ENCODE results near the gene CYP2W1. TPM values are rescaled to one million over a fixed set of nuclear protein-coding genes. Genes with fewer than 3 reads are reported as not detected.
A peak's percentile ranks its signal among the peaks of the same experiment; 100 is the strongest.

CYP2W1 gene
- total RNA-seq, 4 donors from 2014 or later: not detected

DNA sequence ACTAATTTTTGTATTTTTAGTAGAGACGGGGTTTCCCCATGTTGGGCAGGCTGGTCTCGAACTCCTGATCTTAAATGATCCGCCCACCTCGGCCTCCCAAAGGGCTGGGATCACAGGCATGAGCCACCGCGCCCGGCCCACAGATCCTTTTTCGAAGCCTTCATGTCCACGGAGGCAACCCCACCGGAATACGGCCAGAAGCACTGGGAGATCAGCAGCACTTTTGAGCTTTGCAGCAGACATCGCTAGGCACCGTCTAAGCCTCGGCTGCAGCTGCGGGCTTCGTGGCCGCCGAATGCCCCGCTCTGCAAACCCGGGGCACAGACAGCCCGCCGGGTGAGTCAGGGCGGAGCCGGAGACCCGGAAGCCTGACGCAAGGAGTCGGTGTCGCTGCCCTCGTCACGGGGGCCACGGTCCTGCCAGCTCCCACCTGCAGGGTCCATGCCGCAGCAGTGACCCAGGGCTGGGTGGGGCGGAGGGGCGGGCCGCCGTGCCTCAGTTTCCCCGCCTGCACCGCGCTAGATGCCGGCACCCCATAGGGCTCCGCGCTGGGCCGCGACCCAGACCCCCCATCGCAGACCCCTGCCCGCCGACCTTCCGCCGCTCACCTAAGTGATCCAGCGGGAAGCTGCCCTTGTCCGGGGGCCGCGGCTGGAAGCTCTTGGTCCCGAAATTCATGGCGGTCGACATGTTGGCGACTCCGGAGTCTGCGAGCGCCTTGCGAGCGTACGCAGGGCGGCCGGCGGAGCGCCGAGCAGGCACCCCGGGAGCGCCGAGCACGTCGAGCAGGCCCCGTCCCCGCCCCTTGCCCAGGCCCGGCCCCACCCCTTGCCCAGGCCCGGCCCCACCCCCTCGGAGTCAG, 7.9 kb upstream of the CYP2W1 start, which contains the start of gene COX19:
Gene COX19 (minus strand): TSS at position 730 of the 862 bp plus-strand sequence. CDS start 40 bp downstream, at position 690.
- TF ChIP-seq POLR2A (IDR thresholded peaks at IDR 0.05): peak; percentile 60 to 81
- TF ChIP-seq, protein P1, sequence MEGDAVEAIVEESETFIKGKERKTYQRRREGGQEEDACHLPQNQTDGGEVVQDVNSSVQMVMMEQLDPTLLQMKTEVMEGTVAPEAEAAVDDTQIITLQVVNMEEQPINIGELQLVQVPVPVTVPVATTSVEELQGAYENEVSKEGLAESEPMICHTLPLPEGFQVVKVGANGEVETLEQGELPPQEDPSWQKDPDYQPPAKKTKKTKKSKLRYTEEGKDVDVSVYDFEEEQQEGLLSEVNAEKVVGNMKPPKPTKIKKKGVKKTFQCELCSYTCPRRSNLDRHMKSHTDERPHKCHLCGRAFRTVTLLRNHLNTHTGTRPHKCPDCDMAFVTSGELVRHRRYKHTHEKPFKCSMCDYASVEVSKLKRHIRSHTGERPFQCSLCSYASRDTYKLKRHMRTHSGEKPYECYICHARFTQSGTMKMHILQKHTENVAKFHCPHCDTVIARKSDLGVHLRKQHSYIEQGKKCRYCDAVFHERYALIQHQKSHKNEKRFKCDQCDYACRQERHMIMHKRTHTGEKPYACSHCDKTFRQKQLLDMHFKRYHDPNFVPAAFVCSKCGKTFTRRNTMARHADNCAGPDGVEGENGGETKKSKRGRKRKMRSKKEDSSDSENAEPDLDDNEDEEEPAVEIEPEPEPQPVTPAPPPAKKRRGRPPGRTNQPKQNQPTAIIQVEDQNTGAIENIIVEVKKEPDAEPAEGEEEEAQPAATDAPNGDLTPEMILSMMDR (IDR thresholded peaks at IDR 0.05 in 4 of 5, conservative IDR thresholded peaks at IDR 0.05 in 1 of 5): no peak
- peak; percentile 77 to 83 for DNase-seq
- peaks cover 0 to 22% of the 10 kb centered on the region in 2 donors for H3K36me3 ChIP-seq
- H3K27ac ChIP-seq: peak within 1 kb of the TSS; percentile 92 to 98 (median 96)
- H3K9me3 ChIP-seq: no peaks in the 10 kb centered on the region
- in situ Hi-C loops (cut with MboI; ENCODE audit: low sequenced_read_pairs in 4 of 4) (loop anchor here in 2 of 4 donors (25.0 kb wide), 1 partner anchor 187 kb away; the partner anchor contains the start of gene ZFAND2A (in 2 of the 2)), intact Hi-C loops (cut with DNase I; ENCODE audit: low total_unique reads) (loop anchor here (1.0 to 5.0 kb wide), 2 partner anchors 52 to 187 kb away; partner anchors contain the start of gene ZFAND2A)
- ATAC-seq: peak; percentile 93 to 94
- H3K4me1 ChIP-seq: peaks cover 15 to 18% of the 10 kb centered on the region in 2 donors
- peak within 1 kb of the TSS; percentile 88 to 100 (median 96) for H3K4me3 ChIP-seq
- no peaks in the 10 kb centered on the region for H3K27me3 ChIP-seq

DNA sequence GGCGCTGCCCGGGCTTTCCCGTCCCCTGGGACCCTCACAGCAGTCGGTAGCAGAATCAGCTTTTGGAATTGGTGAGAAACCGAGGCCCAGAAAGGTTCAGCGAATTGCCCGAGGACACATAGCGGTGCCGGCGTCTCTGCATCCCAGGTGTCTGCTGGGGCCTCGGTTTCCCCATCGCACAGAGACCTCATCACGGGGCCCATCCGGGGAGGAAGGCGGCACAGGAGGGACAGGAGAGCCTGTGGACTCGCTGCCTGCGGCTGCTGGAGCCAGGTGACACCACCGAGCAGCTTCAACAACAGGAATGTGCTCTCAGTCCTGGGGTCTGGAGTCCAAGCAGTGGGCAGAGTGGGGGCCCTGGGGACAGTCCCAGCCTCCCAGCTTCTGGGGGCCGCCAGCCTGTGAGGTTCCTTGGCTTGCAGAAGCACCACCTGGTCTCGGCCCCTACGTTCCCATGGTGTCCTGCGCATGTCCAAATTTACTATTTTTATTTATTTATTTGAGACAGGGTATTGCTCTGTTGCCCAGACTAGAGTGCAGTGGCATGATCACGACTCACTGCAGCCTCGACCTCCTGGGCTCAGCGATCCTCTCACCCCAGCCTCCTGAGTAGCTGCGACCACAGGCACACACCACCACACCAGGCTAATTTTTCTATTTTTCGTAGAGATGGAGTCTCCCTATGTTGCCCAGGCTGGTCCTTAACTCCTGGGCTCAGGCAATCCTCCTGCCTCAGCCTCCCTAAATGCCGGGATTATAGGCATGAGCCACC, 7.1 kb upstream of the CYP2W1 start:
- no peak for TF ChIP-seq POLR2A (IDR thresholded peaks at IDR 0.05)
- TF ChIP-seq, protein P1 (IDR thresholded peaks at IDR 0.05 in 4 of 5, conservative IDR thresholded peaks at IDR 0.05 in 1 of 5): no peak
- in situ Hi-C loops (cut with MboI; ENCODE audit: low sequenced_read_pairs in 4 of 4) (loop anchor here in 2 of 4 donors (25.0 kb wide), 1 partner anchor 186 kb away; the partner anchor contains the start of gene ZFAND2A (in 2 of the 2)), intact Hi-C loops (cut with DNase I; ENCODE audit: low total_unique reads) (loop anchor here (1.0 to 5.0 kb wide), 2 partner anchors 51 to 186 kb away; partner anchors contain the start of gene ZFAND2A)
- Histone ChIP-seq H3K9me3 (no peaks in the 10 kb centered on the region), H3K27ac (peak overlapping the region; percentile 92 to 98 (median 96)), H3K4me3 (peak overlapping the region; percentile 88 to 100 (median 96)), H3K4me1 (peaks cover 15 to 18% of the 10 kb centered on the region in 2 donors), H3K27me3 (no peaks in the 10 kb centered on the region), H3K36me3 (peaks cover 0 to 22% of the 10 kb centered on the region in 2 donors)
- peak in 1 of 2 donors; percentile 1 for ATAC-seq
- DNase-seq: no peak

DNA sequence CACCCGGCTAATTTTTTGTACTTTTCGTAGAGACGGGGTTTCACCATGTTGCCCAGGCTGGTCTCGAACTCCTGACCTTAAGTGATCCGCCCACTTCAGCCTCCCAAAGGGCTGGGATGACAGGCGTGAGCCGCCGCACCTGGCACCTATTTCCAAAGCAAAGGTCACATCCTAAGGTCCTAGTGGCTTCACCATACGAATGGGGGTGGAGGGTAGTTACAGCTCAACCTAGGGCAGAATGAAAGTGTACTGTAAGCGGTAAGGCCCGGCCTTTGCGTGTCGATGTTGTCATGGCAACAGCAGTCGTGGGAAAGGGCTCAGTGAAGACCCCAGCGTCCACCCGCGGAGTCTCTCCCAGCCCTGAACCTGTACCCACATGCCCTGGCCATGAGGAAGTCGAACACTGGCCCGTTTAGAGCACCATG, 6.1 kb upstream of the CYP2W1 start:
- Histone ChIP-seq H3K27me3 (no peaks in the 10 kb centered on the region), H3K9me3 (no peaks in the 10 kb centered on the region), H3K4me3 (no peak overlapping the region), H3K27ac (no peak overlapping the region), H3K36me3 (peaks cover 0 to 14% of the 10 kb centered on the region in 2 donors), H3K4me1 (peaks cover 15 to 18% of the 10 kb centered on the region in 2 donors)
- ATAC-seq (no peak), DNase-seq (no peak)
- no peak for TF ChIP-seq POLR2A (IDR thresholded peaks at IDR 0.05)
- TF ChIP-seq, protein P1 (IDR thresholded peaks at IDR 0.05 in 4 of 5, conservative IDR thresholded peaks at IDR 0.05 in 1 of 5): no peak
- in situ Hi-C loops (cut with MboI; ENCODE audit: low sequenced_read_pairs in 4 of 4) (loop anchor here in 2 of 4 donors (25.0 kb wide), 1 partner anchor 185 kb away; the partner anchor contains the start of gene ZFAND2A (in 2 of the 2)), intact Hi-C loops (cut with DNase I; ENCODE audit: low total_unique reads) (loop anchor here (5.0 kb wide), 1 partner anchor 185 kb away; the partner anchor contains the start of gene ZFAND2A)

- Histone ChIP-seq H3K27me3 (no peaks in the 10 kb centered on the region), H3K36me3 (peaks cover 0 to 9% of the 10 kb centered on the region in 2 donors), H3K27ac (no peak overlapping the region), H3K4me3 (no peak overlapping the region), H3K4me1 (peaks cover 15 to 18% of the 10 kb centered on the region in 2 donors), H3K9me3 (no peaks in the 10 kb centered on the region)
- intact Hi-C loops (cut with DNase I; ENCODE audit: low total_unique reads): loop anchor here (5.0 kb wide), 1 partner anchor 185 kb away; the partner anchor contains the start of gene ZFAND2A
- DNase-seq: no peak
- TF ChIP-seq POLR2A (IDR thresholded peaks at IDR 0.05): no peak
- TF ChIP-seq, protein P1 (IDR thresholded peaks at IDR 0.05 in 4 of 5, conservative IDR thresholded peaks at IDR 0.05 in 1 of 5): no peak
- in situ Hi-C loops (cut with MboI; ENCODE audit: low sequenced_read_pairs in 4 of 4): loop anchor here in 2 of 4 donors (25.0 kb wide), 1 partner anchor 185 kb away; the partner anchor contains the start of gene ZFAND2A (in 2 of the 2)
- no peak for ATAC-seq
Measured at GRCh38 chr7:977326-978048, 5.5 kb upstream of the CYP2W1 start.

Measured in gastrocnemius medialis (tissue), 4 donors.